GM12878 (cell line): ENCODE data around the gene SKAP1. TPM values are rescaled to one million over a fixed set of nuclear protein-coding genes. Genes with fewer than 3 reads are reported as not detected.
"Not testable (repeated sequence)": the region's sequence is repeated elsewhere in the genome, so short reads cannot be mapped to it uniquely, and the experiment has no call there.

Experiments used
- ATAC-seq: fragments of 200-7000 bp; cut with Tn5 transposase; 3 replicates; pipeline ENCODE4 v1.9.1; 2020; ENCODE audit warnings: mild to moderate bottlenecking, moderate library complexity
- BruUV-seq: library from RNA; stranded (reverse); fragments of 400-500 nt; replicated peaks from 2 replicates; lab custom pipeline; 2021; lab: Mats Ljungman, UMichigan
- CTCF ChIA-PET: fragments of 300-600 bp; sonication (Branson Sonifier 250); formaldehyde crosslinking; extraction: SDS; loops from one replicate; lab custom pipeline; 2021; ENCODE audit warnings: inconsistent platforms; lab: Yijun Ruan, JAX
- POLR2A ChIA-PET: fragments of 350-600 bp; formaldehyde crosslinking; extraction: SDS; loops from one replicate; lab custom pipeline; 2021; ENCODE audit warnings: inconsistent platforms; lab: Charles Lee
- RAD21 ChIA-PET: fragments of 300-600 bp; sonication (Branson Sonifier 250); formaldehyde crosslinking; loops from one replicate; lab custom pipeline; 2023; ENCODE audit warnings: antibody characterized with exemption; ENCODE audit not compliant: unreplicated experiment; lab: Charles Lee
- SMC1A ChIA-PET: fragments of 300-600 bp; sonication (Branson Sonifier 250); formaldehyde crosslinking; loops from one replicate; lab custom pipeline; 2023; ENCODE audit not compliant: unreplicated experiment, uncharacterized antibody; lab: Charles Lee
- DNase-seq: peaks from one replicate; pipeline ENCODE4 v3.0.0-alpha.2; 2011; ENCODE audit warnings: low read depth, low spot score
- FAIRE-seq: peaks from 3 replicates; lab custom pipeline; 2011; peaks lifted over from hg19 to GRCh38; lab: Jason Lieb, UNC
- H2AFZ ChIP-seq: 2 replicates; pipeline ENCODE4 v1.6.0; 2011; ENCODE audit warnings: low read depth, low read length, control low read depth; ENCODE audit not compliant: control insufficient read depth
- H3K27ac ChIP-seq: 2 replicates; pipeline ENCODE4 v1.5.1; 2011; ENCODE audit warnings: control low read depth; ENCODE audit not compliant: control insufficient read depth, insufficient read depth
- H3K27me3 ChIP-seq, 2 experiments: replicated peaks in 1 of 2; 2 replicates each; pipeline versions ENCODE4 v1.6.0 to v1.6.1; 2011; ENCODE audit warnings: low read length in 1 of 2; ENCODE audit not compliant: control insufficient read depth in 2 of 2, insufficient read depth in 2 of 2
- H3K36me3 ChIP-seq, 2 experiments: 2 replicates each; pipeline ENCODE4 v1.5.1; 2011; ENCODE audit warnings: low read length in 1 of 2; ENCODE audit not compliant: control insufficient read depth in 2 of 2, insufficient read depth in 2 of 2
- H3K4me1 ChIP-seq: 2 replicates; pipeline ENCODE4 v1.6.1; 2011; ENCODE audit warnings: mild to moderate bottlenecking, low read length, moderate library complexity, mixed read lengths; ENCODE audit not compliant: control insufficient read depth, insufficient read depth
- H3K4me2 ChIP-seq: 2 replicates; pipeline ENCODE4 v1.6.0; 2011; ENCODE audit warnings: control low read depth; ENCODE audit not compliant: control insufficient read depth, insufficient read depth
- H3K4me3 ChIP-seq: fragments of 200-600 bp; sonication (generic); 2 replicates; pipeline ENCODE4 v1.5.1; 2016
- H3K79me2 ChIP-seq: 2 replicates; pipeline ENCODE4 v1.6.0; 2011; ENCODE audit warnings: low read length; ENCODE audit not compliant: control insufficient read depth, insufficient read depth
- H3K9ac ChIP-seq: 2 replicates; pipeline ENCODE4 v1.8.0; 2011; ENCODE audit warnings: low read length, control low read depth, mixed read lengths; ENCODE audit not compliant: control insufficient read depth, insufficient read depth
- H3K9me3 ChIP-seq: replicated peaks from 3 replicates; pipeline ENCODE4 v1.5.1; 2011; ENCODE audit warnings: mild to moderate bottlenecking, low read length; ENCODE audit not compliant: control insufficient read depth, insufficient read depth
- H4K20me1 ChIP-seq: 2 replicates; pipeline ENCODE4 v1.6.0; 2011; ENCODE audit not compliant: control insufficient read depth, insufficient read depth
- BRCA1 ChIP-seq: IDR thresholded peaks from 2 replicates; pipeline ENCODE4 v1.6.1; 2011; ENCODE audit warnings: low read depth, low read length, improper control_type of control experiment
- RBBP5 ChIP-seq: fragments of 200-600 bp; sonication (generic); conservative IDR thresholded peaks from 2 replicates; pipeline ENCODE4 v1.6.1; 2016
- SMAD5 ChIP-seq: IDR thresholded peaks from 2 replicates; pipeline ENCODE4 v1.6.1; 2016; ENCODE audit warnings: antibody characterized with exemption, low read depth
- SREBF1 ChIP-seq: IDR thresholded peaks from 2 replicates; pipeline ENCODE4 v1.6.1; 2012; ENCODE audit warnings: mild to moderate bottlenecking, low read length
- TCF12 ChIP-seq: IDR thresholded peaks from 2 replicates; pipeline ENCODE4 v1.6.1; 2011; ENCODE audit warnings: low read depth, mild to moderate bottlenecking, low read length
- ZBED1 ChIP-seq: IDR thresholded peaks from 2 replicates; pipeline ENCODE4 v1.6.1; 2016; ENCODE audit warnings: borderline replicate concordance
- ZNF24 ChIP-seq: fragments of 450-650 bp; IDR thresholded peaks from 2 replicates; pipeline ENCODE4 v1.6.1; 2017; ENCODE audit warnings: antibody characterized with exemption, mild to moderate bottlenecking
- ZZZ3 ChIP-seq: IDR thresholded peaks from 2 replicates; pipeline ENCODE4 v1.6.1; 2011; ENCODE audit warnings: low read depth; ENCODE audit not compliant: control insufficient read depth, insufficient read length
- WGBS: methylation state at CpG from one replicate; pipeline ENCODE4 v1.1.6; 2016; ENCODE audit warnings: low lambda C conversion rate; ENCODE audit not compliant: insufficient replicate concordance, insufficient coverage; ENCODE audit errors: missing lambda C conversion rate; 5-methylcytosine and 5-hydroxymethylcytosine counted together
- in situ Hi-C: fragments of 300-500 bp; cut with MboI; formaldehyde crosslinking; loops from 9 replicates; pipeline ENCODE4 v1.14.3; 2018; ENCODE audit warnings: mixed read lengths
- intact Hi-C: fragments of 100-400 bp; cut with micrococcal nuclease; formaldehyde crosslinking; loops from one replicate; pipeline ENCODE4 v1.14.2; 2022; ENCODE audit not compliant: unreplicated experiment
- polyA plus RNA-seq, 11 experiments: library from polyadenylated mRNA; depleted of rRNA in 4 of 11; unstranded in 6 of 11; stranded (reverse) in 5 of 11; fragments of >200 nt; fragmentation: Nextera tagmentation in 4 of 11; fragmentation: Illumina TruSeq in 1 of 11; extraction: Ambion mirVana in 4 of 11; extraction: Trizol in 1 of 11; gene quantifications; 1 replicate in 1 of 11; 2 replicates in 10 of 11; pipeline versions ENCODE4 v1.2.1 to v1.2.3, GENCODE V29; 2011 to 2016; ENCODE audit warnings: inconsistent platforms in 2 of 11, missing spikeins in 2 of 11, low read depth in 1 of 11
- total RNA-seq, 4 experiments: library from RNA; depleted of rRNA in 3 of 4; stranded (reverse); fragments of >200 nt in 3 of 4; fragmentation: Illumina TruSeq in 1 of 4; extraction: Trizol in 1 of 4; gene quantifications; 2 replicates each; pipeline versions ENCODE4 v1.2.1 to v1.2.3, GENCODE V29; 2013 to 2021
- TF ChIP-seq, protein P1 (sequence below): fragments of 450-650 bp; IDR thresholded peaks from 2 replicates; pipeline ENCODE4 v1.6.1; 2018; ENCODE audit warnings: borderline replicate concordance, mild to moderate bottlenecking; ENCODE audit not compliant: partially characterized antibody
- TF ChIP-seq, protein P2 (sequence below): fragments of 450-650 bp; IDR thresholded peaks from 2 replicates; pipeline ENCODE4 v1.6.1; 2014; ENCODE audit warnings: mild to moderate bottlenecking
- TF ChIP-seq, protein P3 (sequence below), 3 experiments: IDR thresholded peaks in 2 of 3; conservative IDR thresholded peaks in 1 of 3; 2 replicates each; pipeline ENCODE4 v1.5.1; 2011; ENCODE audit warnings: low read depth in 3 of 3, low read length in 3 of 3, mild to moderate bottlenecking in 3 of 3, control low read depth in 2 of 3, moderate library complexity in 2 of 3, inconsistent platforms in 1 of 3, mixed read lengths in 1 of 3; ENCODE audit not compliant: control insufficient read depth in 2 of 3, insufficient read depth in 1 of 3; ENCODE audit errors: extremely low read depth in 1 of 3

SKAP1 gene
- total and polyA plus RNA-seq, 10 of the 15 experiments (the other 5 are each of a cell fraction or from before 2014, with no cell fraction given) = 17.1 to 97.6 (median 35.9) TPM

DNA sequence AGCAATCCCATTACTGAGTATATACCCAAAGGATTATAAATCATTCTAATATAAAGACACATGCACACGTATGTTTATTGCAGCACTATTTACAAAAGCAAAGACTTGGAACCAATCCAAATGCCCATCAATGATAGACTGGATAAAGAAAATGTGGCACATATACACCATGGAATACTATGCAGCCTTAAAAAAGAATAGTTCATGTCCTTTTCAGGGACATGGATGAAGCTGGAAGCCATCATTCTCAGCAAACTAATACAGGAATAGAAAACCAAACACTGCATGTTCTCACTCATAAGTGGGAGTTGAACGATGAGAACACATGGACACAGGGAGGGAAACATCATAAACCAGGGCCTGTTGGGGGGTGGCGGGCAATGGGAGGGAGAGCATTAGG is 19.3 kb upstream of the SKAP1 start:
- intact Hi-C loops, H3K27me3 ChIP-seq, H3K4me2 ChIP-seq, H3K9me3 ChIP-seq, DNase-seq, H3K9ac ChIP-seq, H3K27ac ChIP-seq, BruUV-seq, H3K79me2 ChIP-seq, FAIRE-seq, ATAC-seq, H3K4me3 ChIP-seq, H4K20me1 ChIP-seq, in situ Hi-C loops, H3K36me3 ChIP-seq, H2AFZ ChIP-seq: not testable (repeated sequence)
- POLR2A ChIA-PET = interaction anchor here (1.2 to 3.7 kb wide), 2 partner anchors 8 to 21 kb away, joined by 3 to 30 read pairs; no protein-coding TSS in a partner anchor
- CTCF ChIA-PET = interaction anchor here (0.9 to 5.7 kb wide), 2 partner anchors 7 to 102 kb away, joined by 3 to 28 read pairs; no protein-coding TSS in a partner anchor
- WGBS = 98% methylated on average over 3 of the region's 3 CpGs
- SMC1A ChIA-PET = interaction anchor here (1.3 to 8.5 kb wide), 2 partner anchors 10 to 190 kb away, joined by 3 to 120 read pairs; no protein-coding TSS in a partner anchor
- RAD21 ChIA-PET = interaction anchor here (5.7 kb wide), 1 partner anchor 9 kb away, joined by 47 read pairs; no protein-coding TSS in a partner anchor
- H3K4me1 ChIP-seq = peaks cover 23% of the 10 kb centered on the region

DNA sequence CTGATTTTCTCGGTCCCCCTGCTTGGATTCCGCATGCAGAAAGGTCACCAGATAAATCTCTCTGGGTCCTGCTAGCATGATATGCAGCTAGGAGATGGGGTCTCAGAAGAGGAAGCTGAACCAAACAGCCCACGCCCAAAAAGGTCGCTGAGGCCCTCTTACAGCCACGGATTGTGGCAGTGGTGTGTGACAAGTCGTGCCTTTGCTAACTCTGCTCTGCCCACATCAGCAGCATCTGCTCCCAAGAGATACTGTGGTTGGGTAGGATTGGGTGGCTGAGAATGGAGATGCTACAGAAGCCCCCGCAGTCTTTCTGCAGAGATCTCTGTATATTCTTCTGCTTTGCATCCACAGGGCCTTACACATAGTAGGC is 15.2 kb upstream of the SKAP1 start:
- H3K4me3 ChIP-seq = no peak overlapping the region
- intact Hi-C loops (no loop called here), in situ Hi-C loops (no loop called here)
- H3K36me3 ChIP-seq = no peaks in the 10 kb centered on the region
- H3K27me3 ChIP-seq = no peaks in the 10 kb centered on the region
- H3K9ac ChIP-seq = no peak overlapping the region
- no peaks in the 10 kb centered on the region for H4K20me1 ChIP-seq
- H3K4me2 ChIP-seq = no peak overlapping the region
- WGBS = 35% methylated on average over 7 of the region's 7 CpGs
- ChIA-PET POLR2A (interaction anchor here (0.8 to 1.6 kb wide), 2 partner anchors 32 to 106 kb away, joined by 3 to 4 read pairs; no protein-coding TSS in a partner anchor), CTCF (interaction anchor here (1.2 to 5.7 kb wide), 2 partner anchors 11 kb away, joined by 3 to 28 read pairs; no protein-coding TSS in a partner anchor), SMC1A (interaction anchor here (1.4 to 3.8 kb wide), 4 partner anchors 9 to 138 kb away, joined by 3 to 14 read pairs (median 10); no protein-coding TSS in a partner anchor), RAD21 (interaction anchor here (0.9 to 1.3 kb wide), 3 partner anchors 10 to 109 kb away, joined by 3 read pairs; no protein-coding TSS in a partner anchor)
- no TSS peak for BruUV-seq
- no peak overlapping the region for H3K27ac ChIP-seq
- FAIRE-seq (no peak), ATAC-seq (no peak), DNase-seq (no peak)
- H3K9me3 ChIP-seq = no peaks in the 10 kb centered on the region; the same call in 2 of the 3 replicates
- H2AFZ ChIP-seq = no peak overlapping the region
- peaks cover 40% of the 10 kb centered on the region for H3K4me1 ChIP-seq
- no peaks in the 10 kb centered on the region for H3K79me2 ChIP-seq
- no peak for TF ChIP-seq SREBF1
- TF ChIP-seq, protein P1, sequence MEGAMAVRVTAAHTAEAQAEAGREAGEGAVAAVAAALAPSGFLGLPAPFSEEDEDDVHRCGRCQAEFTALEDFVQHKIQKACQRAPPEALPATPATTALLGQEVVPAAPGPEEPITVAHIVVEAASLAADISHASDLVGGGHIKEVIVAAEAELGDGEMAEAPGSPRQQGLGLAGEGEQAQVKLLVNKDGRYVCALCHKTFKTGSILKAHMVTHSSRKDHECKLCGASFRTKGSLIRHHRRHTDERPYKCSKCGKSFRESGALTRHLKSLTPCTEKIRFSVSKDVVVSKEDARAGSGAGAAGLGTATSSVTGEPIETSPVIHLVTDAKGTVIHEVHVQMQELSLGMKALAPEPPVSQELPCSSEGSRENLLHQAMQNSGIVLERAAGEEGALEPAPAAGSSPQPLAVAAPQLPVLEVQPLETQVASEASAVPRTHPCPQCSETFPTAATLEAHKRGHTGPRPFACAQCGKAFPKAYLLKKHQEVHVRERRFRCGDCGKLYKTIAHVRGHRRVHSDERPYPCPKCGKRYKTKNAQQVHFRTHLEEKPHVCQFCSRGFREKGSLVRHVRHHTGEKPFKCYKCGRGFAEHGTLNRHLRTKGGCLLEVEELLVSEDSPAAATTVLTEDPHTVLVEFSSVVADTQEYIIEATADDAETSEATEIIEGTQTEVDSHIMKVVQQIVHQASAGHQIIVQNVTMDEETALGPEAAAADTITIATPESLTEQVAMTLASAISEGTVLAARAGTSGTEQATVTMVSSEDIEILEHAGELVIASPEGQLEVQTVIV = no peak
- no peak for TF ChIP-seq BRCA1
- TF ChIP-seq, protein P2, sequence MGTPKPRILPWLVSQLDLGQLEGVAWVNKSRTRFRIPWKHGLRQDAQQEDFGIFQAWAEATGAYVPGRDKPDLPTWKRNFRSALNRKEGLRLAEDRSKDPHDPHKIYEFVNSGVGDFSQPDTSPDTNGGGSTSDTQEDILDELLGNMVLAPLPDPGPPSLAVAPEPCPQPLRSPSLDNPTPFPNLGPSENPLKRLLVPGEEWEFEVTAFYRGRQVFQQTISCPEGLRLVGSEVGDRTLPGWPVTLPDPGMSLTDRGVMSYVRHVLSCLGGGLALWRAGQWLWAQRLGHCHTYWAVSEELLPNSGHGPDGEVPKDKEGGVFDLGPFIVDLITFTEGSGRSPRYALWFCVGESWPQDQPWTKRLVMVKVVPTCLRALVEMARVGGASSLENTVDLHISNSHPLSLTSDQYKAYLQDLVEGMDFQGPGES = no peak
- TF ChIP-seq, protein P3, sequence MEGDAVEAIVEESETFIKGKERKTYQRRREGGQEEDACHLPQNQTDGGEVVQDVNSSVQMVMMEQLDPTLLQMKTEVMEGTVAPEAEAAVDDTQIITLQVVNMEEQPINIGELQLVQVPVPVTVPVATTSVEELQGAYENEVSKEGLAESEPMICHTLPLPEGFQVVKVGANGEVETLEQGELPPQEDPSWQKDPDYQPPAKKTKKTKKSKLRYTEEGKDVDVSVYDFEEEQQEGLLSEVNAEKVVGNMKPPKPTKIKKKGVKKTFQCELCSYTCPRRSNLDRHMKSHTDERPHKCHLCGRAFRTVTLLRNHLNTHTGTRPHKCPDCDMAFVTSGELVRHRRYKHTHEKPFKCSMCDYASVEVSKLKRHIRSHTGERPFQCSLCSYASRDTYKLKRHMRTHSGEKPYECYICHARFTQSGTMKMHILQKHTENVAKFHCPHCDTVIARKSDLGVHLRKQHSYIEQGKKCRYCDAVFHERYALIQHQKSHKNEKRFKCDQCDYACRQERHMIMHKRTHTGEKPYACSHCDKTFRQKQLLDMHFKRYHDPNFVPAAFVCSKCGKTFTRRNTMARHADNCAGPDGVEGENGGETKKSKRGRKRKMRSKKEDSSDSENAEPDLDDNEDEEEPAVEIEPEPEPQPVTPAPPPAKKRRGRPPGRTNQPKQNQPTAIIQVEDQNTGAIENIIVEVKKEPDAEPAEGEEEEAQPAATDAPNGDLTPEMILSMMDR (IDR thresholded peaks at IDR 0.05 in 2 of 3, conservative IDR thresholded peaks at IDR 0.05 in 1 of 3; ENCODE audit: control insufficient read depth in 2 of 3, extremely low read depth in 1 of 3, insufficient read depth in 1 of 3, low read depth in 3 of 3, low read length in 3 of 3) = no peak
- no peak for TF ChIP-seq TCF12
- no peak for TF ChIP-seq ZNF24
- TF ChIP-seq ZZZ3 = no peak
- no peak for TF ChIP-seq RBBP5
- no peak for TF ChIP-seq ZBED1
- TF ChIP-seq SMAD5 = no peak
- TF ChIP-seq, all 136 proteins: peak for 0
